ENCODE data around the gene RNF150. TPM values are rescaled to one million over a fixed set of nuclear protein-coding genes. Genes with fewer than 3 reads are reported as not detected.

The RNF150 gene
- polyA plus RNA-seq, 3 donors: 24.9 to 29.6 (median 27.7) TPM

GRCh38 chr4:141028024-141028529, 105.2 kb downstream of the RNF150 start:
- DNase-seq (ENCODE audit: low read depth in 3 of 3, low spot score in 2 of 3): no peak

GRCh38 chr4:141027421-141027820, 105.8 kb downstream of the RNF150 start:
- DNase-seq (ENCODE audit: low read depth in 3 of 3, low spot score in 2 of 3): no peak

GRCh38 chr4:141026900-141027299, 106.4 kb downstream of the RNF150 start:
- no peak for DNase-seq (ENCODE audit: low read depth in 3 of 3, low spot score in 2 of 3)

GRCh38 chr4:141023051-141023450, 110.2 kb downstream of the RNF150 start:
- no peak for DNase-seq (ENCODE audit: low read depth in 3 of 3, low spot score in 2 of 3)

- DNase-seq (ENCODE audit: low read depth in 3 of 3, low spot score in 2 of 3): peak in 1 of 3 donors; percentile 24
Measured at GRCh38 chr4:141022111-141022695, 111.1 kb downstream of the RNF150 start.

- DNase-seq (ENCODE audit: low read depth in 3 of 3, low spot score in 2 of 3): no peak
Measured at GRCh38 chr4:141021397-141022110, 111.7 kb downstream of the RNF150 start.

- no peak for DNase-seq (ENCODE audit: low read depth in 3 of 3, low spot score in 2 of 3)
Measured at GRCh38 chr4:141020801-141021261, 112.4 kb downstream of the RNF150 start.

GRCh38 chr4:141019768-141020167, 113.5 kb downstream of the RNF150 start:
- DNase-seq (ENCODE audit: low read depth in 3 of 3, low spot score in 2 of 3): no peak

GRCh38 chr4:141016117-141016798, 117.0 kb downstream of the RNF150 start:
- DNase-seq (ENCODE audit: low read depth in 3 of 3, low spot score in 2 of 3): no peak

GRCh38 chr4:141013899-141014298, 119.4 kb downstream of the RNF150 start:
- DNase-seq (ENCODE audit: low read depth in 3 of 3, low spot score in 2 of 3): no peak

GRCh38 chr4:141011901-141012315, 121.4 kb downstream of the RNF150 start:
- DNase-seq (ENCODE audit: low read depth in 3 of 3, low spot score in 2 of 3): no peak

- no peak for DNase-seq (ENCODE audit: low read depth in 3 of 3, low spot score in 2 of 3)
Measured at GRCh38 chr4:141009931-141010330, 123.3 kb downstream of the RNF150 start.

GRCh38 chr4:141009129-141009528, 124.1 kb downstream of the RNF150 start:
- no peak for DNase-seq (ENCODE audit: low read depth in 3 of 3, low spot score in 2 of 3)

- no peak for DNase-seq (ENCODE audit: low read depth in 3 of 3, low spot score in 2 of 3)
Measured at GRCh38 chr4:141006242-141006802, 126.9 kb downstream of the RNF150 start.

- DNase-seq (ENCODE audit: low read depth in 3 of 3, low spot score in 2 of 3): no peak
Measured at GRCh38 chr4:141004823-141005222, 128.4 kb downstream of the RNF150 start.

GRCh38 chr4:141003193-141003592, 130.1 kb downstream of the RNF150 start:
- no peak for DNase-seq (ENCODE audit: low read depth in 3 of 3, low spot score in 2 of 3)

- DNase-seq (ENCODE audit: low read depth in 3 of 3, low spot score in 2 of 3): no peak
Measured at GRCh38 chr4:141002323-141002805, 130.9 kb downstream of the RNF150 start.

GRCh38 chr4:140996766-140997165, 136.5 kb downstream of the RNF150 start:
- DNase-seq (ENCODE audit: low read depth in 3 of 3, low spot score in 2 of 3): no peak

GRCh38 chr4:140995058-140995457, 138.2 kb downstream of the RNF150 start:
- no peak for DNase-seq (ENCODE audit: low read depth in 3 of 3, low spot score in 2 of 3)

GRCh38 chr4:140994015-140994414, 139.3 kb downstream of the RNF150 start:
- DNase-seq (ENCODE audit: low read depth in 3 of 3, low spot score in 2 of 3): no peak

- DNase-seq (ENCODE audit: low read depth in 3 of 3, low spot score in 2 of 3): no peak
Measured at GRCh38 chr4:140993370-140993769, 139.9 kb downstream of the RNF150 start.

Measured in right renal cortex interstitium (tissue), 3 donors.